LoVo (cell line): ENCODE data around the gene METRN.

ENCODE experiments used
- DNase-seq: peaks from one replicate; pipeline ENCODE4 v3.0.0-alpha.2; 2016; ENCODE audit warnings: low spot score

METRN gene

DNA sequence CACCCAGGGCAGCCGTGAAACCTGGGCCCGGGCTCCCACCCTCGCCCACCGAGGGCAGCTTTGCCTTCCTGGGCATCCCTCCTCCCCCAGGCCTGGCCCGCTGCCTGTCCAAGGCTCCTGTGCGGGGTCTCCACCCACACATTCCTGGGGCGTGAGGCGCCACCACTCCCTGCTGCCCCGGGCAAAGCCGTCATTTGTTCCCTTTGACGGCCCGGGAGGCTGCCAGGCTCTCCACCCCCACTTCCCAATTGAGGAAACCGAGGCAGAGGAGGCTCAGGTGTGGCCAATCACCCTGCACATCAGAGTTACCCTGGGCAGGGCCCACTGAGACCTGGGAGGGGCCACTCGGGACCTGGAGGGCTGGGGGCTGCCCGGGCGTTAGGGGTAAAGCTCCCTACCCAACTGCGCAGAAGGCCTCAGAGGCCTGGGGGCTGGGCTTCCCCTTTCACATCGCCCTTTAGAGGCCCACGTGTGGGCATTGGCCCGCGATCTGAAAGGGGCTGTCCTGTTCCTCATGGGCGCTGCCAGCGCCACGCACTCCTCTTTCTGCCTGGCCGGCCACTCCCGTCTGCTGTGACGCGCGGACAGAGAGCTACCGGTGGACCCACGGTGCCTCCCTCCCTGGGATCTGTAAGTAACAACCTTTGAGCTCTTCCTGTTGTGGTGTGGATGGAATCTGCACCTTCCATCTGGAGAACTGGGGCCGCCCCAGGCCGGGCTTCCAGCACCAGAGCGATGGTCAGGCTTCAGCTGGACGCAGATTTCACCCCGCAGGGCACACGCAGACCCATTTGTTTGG, 45.8 kb downstream of the METRN start, which contains the start of gene MSLN:
TSS of gene MSLN (plus strand) at position 190 of the 799 bp plus-strand sequence. CDS start 1,947 bp downstream, outside the sequence.
- peak; percentile 68 for DNase-seq

DNA sequence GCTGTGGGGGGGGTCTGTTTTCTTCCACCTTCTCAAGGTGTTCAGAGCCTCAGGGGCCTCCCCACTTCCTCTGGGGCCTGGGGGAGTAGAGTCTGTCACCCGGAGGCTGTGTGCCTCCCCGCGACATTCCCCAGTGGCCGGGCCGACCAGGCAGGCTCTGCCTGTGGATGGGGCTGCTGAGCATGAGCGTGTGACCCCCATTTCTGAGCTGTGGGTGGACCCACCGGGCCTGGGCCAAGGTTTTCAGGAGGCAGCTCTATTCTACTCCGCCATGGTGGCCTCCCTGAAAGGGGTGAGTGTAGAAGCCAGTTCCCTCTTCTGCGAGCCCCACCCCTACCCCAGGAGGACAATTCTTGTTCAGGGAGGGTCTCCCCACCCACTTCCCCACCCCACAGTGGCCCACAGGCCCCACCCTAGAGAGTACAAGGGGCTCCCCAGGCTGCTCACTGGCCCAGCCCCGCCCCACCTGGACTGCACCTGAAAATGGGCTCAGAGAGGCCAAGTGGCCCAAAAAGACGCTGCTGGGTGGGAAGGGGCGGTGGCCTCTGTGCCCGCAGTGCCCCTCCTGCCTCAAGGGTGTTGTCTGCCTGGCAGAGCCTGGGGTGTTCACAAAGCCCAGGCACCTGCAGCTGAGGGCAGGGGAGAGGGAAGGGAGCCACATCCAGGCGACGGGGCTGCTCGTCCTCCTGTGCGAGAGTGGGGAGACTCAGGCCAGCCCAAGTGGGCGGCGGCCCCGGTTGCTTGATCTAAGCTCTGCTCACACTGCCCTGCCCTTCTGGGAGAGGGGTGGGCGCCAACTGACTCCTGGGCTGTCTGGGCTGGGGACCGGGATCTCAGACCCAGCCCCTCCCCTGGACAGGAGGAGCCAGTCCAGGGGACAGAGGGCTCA, 47.0 kb downstream of the METRN start:
- DNase-seq, result no peak

DNA sequence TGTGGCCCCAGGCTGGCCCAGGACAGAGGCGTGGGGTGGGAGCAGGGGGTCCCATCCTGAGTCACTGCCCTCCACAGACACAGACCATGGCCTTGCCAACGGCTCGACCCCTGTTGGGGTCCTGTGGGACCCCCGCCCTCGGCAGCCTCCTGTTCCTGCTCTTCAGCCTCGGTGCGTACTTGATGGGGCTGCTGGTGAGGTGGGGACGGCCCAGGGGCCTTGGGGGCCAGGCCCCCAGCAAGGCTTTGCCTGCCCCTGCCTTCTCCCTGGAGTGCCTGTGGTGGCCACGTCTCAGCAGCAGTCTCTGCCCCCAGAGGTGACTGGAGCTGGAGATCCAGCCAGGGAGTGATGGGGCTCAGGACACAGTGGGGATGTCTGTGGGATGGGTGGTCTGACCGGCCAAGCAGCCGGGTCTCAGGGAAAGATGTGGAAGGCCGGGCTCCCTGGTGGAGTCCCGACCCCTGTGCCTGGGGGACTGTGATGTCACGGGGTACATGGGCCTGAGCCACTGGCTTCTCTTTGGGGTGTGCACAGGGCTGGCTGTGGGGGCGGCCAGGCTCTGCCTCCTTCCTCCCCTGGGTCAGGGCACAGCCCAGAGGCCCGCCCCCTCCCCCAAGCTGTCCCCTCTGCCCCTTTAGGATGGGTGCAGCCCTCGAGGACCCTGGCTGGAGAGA, 47.8 kb downstream of the METRN start:
- DNase-seq, result no peak

GRCh38 chr16:763369-764183, 48.7 kb downstream of the METRN start:
- no peak for DNase-seq

GRCh38 chr16:764184-764750, 49.3 kb downstream of the METRN start:
- DNase-seq, result no peak

GRCh38 chr16:764848-765487, 50.0 kb downstream of the METRN start:
- no peak for DNase-seq

DNA sequence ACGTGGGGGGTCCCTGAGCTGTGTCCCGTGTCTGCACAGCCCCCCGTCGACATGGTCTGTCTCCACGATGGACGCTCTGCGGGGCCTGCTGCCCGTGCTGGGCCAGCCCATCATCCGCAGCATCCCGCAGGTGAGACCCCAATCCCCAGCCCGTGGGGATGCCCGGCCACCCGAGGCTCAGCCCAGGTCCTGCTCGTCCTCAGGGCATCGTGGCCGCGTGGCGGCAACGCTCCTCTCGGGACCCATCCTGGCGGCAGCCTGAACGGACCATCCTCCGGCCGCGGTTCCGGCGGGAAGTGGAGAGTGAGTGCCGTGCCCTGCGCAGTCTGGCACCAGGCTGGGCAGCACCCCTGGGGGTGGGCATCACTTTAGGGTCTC, 50.6 kb downstream of the METRN start:
- no peak for DNase-seq

DNA sequence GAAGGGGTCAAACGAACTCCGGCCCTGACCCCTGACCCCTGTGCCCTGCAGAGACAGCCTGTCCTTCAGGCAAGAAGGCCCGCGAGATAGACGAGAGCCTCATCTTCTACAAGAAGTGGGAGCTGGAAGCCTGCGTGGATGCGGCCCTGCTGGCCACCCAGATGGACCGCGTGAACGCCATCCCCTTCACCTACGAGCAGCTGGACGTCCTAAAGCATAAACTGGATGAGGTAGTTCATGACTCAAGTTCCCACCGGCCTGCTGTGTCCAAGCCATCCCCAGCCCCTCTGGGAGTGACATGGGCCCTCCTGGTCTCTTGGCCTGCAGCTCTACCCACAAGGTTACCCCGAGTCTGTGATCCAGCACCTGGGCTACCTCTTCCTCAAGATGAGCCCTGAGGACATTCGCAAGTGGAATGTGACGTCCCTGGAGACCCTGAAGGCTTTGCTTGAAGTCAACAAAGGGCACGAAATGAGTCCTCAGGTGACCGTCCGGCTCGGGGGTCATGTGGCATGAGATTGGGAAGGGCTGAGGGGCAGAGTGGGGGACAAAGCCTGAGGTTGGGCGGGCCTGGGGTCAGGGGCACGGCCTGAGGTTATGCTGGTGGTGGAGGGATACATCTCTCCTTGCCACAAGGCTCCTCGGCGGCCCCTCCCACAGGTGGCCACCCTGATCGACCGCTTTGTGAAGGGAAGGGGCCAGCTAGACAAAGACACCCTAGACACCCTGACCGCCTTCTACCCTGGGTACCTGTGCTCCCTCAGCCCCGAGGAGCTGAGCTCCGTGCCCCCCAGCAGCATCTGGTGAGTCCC, 51.3 kb downstream of the METRN start:
- no peak for DNase-seq

DNA sequence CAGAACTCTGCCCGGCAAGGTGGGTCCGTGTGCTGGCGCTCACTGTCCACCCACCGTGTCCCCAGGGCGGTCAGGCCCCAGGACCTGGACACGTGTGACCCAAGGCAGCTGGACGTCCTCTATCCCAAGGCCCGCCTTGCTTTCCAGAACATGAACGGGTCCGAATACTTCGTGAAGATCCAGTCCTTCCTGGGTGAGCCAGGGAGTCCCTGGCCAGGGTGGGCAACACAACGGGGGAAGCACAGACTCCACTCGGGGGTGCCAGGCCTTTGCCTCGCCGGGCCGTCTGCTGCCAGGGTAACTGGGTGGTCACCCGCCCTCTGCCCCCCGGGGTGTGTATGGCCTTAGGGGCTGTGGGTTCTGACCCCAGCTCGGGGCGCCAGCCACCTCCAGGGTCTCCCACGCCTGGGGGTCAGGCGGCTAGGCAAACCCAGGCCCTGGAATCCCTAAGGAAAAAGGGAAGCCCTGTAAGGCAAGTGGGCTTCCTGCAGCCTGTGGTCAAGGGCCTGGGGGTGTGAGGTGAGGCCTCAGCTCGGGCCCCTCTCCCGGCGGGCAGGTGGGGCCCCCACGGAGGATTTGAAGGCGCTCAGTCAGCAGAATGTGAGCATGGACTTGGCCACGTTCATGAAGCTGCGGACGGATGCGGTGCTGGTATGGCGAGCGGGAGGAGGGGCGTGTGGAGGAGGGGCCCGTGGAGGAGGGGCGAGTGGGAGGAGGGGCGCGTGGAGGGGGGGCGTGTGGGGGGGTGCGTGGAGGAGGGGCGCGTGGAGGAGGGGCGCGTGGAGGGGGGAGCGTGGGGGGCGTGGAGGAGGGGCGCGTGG, 52.1 kb downstream of the METRN start:
- DNase-seq, result no peak

DNA sequence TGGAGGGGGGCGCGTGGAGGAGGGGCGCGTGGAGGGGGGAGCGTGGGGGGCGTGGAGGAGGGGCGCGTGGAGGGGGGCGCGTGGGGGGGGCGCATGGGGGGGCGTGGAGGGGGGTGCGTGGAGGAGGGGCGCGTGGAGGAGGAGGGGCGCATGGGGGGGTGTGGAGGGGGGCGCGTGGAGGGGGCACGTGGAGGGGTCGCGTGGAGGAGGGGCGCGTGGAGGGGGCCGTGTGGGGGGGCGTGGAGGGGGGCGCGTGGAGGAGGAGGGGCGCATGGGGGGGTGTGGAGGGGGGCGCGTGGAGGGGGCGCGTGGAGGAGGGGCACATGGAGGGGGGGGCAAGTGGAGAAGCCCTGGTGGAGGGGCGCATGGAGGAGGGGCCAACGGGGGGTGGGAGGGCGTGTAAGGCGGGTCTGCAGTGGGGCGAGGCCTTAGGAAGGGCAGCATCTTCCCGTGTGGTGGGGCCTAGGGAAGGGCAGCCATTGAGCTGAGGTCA, 52.9 kb downstream of the METRN start:
- no peak for DNase-seq

DNA sequence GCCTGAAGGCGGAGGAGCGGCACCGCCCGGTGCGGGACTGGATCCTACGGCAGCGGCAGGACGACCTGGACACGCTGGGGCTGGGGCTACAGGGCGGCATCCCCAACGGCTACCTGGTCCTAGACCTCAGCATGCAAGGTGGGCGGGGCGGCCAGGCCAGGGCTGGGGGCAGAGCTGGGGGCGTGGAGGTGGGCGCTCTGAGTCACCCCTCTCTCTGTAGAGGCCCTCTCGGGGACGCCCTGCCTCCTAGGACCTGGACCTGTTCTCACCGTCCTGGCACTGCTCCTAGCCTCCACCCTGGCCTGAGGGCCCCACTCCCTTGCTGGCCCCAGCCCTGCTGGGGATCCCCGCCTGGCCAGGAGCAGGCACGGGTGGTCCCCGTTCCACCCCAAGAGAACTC, 53.5 kb downstream of the METRN start:
- DNase-seq, result no peak
